Measurements from ENCODE around the gene RERE.

The RERE gene

DNA sequence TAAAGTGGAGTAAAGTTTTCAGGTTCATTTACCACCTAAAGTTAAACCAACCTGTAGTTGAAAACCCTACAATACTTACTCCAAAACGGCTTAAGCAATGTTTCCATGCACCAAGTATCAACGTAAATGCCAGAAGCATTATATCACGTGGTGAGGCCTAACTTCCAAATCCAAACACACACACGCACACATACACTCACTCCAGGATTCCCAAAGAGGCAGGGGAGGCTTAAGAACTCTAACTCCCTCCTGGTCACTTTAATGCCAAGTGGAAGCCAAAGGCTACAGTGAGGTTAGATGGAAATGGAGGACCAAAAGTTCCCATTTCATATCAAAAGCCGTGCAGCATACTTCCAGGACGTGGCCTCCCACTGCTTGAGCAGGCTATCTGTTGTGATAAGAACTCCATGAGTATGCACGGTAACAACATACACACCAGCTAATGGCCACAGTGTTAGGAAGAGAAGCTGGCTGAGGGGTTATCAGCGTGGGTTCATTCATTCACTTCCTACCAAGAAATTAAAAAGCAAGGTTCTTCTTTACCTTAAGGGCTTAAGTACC is 275.4 kb downstream of the RERE start:
- no peak for DNase-seq (ENCODE audit: low read depth)

DNA sequence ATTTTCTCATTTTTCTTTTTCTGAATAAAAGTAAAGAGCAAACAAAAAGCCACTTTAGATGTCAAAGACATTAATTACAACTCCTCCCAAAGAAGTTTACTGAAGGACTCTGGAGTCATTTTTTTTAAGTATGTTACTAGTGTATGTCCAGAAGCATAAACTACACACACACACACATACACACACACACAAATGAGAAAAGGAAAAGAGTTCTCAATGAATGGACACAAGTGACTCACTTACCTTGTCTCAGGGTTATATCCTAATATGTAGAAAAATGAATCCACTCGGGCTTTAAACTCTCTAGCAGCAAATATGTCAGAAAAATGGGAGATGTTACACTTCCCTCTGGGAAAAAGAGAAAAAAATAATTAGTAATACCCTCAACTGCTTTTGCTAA is 276.5 kb downstream of the RERE start:
- DNase-seq (ENCODE audit: low read depth): no peak

DNA sequence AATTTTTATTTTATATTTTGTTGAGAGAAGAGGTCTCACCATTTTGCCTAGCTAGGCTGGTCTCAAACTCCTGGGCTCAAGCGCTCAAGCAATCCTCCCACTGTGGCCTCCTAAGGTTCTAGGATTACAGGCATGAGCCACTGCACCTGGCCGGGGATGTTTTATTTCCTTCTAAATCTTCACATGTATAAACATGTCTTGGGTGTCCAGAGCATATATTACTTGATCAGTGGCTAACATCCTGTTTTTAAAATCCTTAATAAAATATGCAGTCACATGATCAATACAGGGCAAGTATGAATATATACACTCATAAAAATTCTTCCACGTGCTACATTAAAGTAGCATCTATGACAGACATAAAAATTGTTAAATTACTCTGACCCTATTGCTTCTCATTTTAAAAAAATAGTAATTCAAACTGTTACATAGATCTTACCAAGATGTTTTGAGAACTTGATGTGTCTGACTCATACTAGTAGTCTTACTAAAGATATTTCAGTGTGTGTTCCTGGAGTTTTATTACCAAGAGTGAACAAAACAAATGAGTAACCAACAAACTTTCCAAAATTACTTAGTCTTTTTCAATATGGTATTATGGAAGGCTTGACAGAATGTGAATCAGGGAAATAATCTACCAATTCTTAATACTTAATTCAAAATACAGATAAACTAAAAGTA is 277.0 kb downstream of the RERE start:
- DNase-seq (ENCODE audit: low read depth): peak; percentile 64

DNA sequence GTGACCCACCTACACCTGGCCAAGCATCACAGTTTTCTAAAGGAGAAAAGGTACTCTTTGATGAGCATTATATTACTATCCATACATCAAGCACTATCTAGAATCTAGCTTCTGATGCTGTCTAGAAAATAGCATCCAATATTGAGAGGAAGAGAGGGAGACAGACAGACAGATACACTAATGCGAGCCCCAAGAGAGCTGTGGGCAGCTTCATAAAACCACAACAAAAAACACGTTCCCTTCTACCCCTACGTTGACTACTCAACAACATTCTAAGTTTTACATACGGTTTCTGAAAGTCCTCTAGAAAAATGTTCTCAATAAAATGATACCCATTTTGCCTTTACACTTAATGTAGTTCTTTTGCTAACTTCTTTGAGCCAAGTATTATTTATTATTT is 277.8 kb downstream of the RERE start:
- DNase-seq (ENCODE audit: low read depth): no peak

DNA sequence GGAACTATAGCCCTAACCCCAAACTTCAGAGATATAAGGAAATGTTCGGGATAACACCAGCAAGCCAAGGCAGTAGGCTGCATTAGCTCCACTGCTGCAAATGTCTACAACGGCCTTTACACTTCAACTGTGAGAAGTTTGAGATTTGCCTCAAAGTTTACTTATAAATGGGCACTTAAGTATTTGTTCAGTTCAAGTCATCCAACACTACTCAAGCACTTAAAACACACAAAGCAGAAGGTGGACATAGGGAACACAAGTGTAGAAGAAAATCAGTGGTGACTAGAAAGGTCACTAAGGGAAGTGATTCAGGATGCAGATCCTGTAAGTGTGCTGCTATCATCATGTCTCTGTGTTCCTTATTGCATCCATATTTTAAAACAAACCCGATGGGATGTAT is 278.9 kb downstream of the RERE start:
- DNase-seq (ENCODE audit: low read depth): no peak

DNA sequence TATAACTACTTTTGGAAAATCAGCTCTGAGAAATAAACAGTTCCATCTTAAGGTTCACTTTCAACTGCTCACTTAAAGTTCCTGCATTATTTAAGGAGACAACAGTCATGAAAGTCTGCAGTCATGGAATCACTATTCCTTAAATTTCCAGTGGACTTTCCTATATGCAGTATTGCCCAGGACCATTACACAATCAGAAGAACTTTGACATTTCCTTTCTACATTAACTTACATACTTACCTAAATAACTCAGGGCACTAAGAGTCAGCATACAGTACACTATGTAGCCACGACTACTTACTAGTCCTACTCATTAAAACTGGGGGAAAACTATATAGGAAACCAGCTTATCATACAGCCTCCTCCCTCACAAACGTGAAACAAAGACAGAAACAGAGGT is 279.4 kb downstream of the RERE start:
- DNase-seq (ENCODE audit: low read depth): no peak

DNA sequence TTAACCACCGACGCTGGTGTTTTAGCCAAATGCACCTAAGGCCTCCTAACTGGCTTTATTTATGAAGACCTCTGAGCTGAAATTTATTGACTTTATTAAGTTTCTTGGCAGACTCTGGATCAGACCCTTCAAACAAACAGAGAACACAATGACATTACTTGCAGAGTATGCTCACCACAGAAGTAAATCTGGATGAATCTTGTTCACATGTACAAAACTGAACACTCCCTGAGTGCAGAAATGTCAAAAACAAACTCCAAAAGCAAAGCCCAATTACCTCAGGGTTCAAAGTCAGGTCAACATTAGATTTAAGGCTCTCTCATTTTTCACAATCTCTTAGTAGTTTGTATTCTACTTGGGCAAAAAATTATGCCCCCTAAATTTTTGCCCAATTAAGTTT is 280.9 kb downstream of the RERE start:
- no peak for DNase-seq (ENCODE audit: low read depth)

DNA sequence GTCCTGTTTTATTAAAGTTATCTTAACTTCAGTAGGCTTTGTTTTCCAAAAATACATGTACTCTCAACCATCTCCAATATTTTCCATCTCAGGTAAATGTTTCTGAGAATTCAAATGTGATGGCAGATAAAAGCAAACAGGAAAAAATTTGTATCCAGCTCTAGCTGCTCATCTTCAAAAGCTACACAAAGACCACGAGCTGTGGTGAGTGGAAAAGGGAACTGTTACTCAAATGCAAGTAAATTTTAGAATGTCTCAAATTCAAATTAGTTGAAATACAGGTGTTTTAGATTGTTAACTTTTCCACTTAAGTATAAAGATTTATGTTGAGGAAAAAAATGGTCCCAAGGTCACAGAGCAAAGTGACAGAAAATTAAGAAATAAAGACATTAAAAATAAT is 283.5 kb downstream of the RERE start:
- no peak for DNase-seq (ENCODE audit: low read depth)

DNA sequence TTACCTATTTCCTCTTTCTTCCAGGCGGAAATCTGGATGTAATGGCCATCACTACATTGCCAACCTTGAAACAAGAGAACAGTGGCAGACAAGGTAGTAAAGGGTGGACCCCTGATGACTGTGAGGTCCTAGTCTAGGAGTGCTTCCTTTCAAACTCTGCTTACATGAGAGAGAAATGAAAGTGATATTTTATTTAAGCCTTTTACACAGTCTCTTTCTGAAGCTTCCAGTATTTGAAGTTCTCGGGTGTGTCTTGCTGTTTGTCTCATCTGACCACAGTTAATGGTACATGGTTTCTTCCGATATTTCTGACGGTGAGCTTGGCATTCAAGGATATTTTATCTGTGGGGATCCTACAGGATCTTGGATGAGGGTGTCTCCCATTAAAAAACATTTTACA is 284.3 kb downstream of the RERE start:
- DNase-seq (ENCODE audit: low read depth): no peak

DNA sequence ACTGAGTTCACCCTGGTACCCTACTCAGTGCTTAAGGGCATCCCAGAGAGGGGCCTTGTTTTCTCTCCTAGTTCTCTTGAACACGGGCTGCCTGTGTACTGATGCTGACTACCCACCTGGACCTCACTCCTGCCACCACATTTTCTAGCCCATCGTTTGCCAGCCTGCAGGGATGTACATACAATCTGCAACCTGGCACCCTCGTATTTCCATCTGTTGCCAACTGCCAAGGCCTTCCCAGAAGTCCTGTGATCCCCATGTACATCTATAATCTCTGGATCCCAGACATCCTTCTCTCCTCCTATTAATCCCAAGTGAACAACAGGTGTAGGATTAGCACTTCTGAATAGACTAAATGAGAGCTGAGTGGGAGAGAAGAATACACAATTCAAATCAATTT is 287.5 kb downstream of the RERE start:
- no peak for DNase-seq (ENCODE audit: low read depth)

DNA sequence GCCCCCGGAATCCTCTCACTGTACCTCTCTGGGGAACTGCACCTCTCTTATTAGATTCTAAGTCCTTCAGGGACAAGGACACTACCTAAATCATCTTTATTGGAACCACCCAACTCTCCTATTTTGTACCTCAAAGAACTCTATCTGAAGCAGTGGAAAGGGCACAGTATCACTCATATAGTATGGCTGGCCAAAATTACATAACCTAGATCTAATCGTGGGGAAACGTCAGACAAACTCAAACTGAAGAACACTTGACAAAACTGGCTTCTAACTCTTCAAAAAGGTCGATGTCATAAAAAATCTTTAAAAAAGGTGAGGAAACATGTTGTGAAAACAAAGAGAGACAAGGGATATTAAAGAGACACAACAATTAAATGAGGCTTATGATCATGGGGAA is 289.5 kb downstream of the RERE start:
- no peak for DNase-seq (ENCODE audit: low read depth)

DNA sequence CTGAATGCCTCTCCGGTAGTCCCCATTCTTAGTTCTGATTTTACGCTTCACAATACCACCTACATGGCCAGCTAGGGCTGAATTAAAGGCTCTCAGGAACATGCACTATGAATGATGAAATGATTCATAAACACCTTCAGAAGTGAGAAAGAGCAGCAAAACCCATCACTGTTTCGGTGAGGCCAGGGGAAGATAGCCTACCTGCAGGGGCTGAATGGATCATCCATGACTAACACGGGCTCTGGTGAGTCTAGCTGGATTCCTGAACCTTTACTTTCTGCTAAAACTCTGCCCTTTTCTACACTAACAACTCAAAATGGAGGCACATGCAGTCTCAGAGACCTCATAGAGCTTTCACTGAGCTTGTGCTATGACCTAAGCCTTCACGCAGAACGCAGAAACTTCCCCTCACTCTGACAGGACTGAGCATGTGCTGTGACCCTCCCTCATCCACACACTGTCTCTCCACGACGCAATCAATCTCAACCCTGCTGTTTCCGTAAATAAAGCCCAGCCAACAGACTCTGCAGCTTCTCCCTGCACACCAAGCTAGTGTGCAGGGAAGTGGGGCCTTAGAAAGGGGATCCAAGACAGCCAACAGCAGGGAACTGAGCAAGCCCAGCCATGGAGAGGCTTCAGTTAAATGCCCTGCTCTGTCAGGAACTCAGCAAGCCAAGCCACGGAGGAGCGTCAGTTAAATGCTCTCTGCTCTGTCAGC is 291.7 kb downstream of the RERE start:
- DNase-seq (ENCODE audit: low read depth): peak; percentile 96

DNA sequence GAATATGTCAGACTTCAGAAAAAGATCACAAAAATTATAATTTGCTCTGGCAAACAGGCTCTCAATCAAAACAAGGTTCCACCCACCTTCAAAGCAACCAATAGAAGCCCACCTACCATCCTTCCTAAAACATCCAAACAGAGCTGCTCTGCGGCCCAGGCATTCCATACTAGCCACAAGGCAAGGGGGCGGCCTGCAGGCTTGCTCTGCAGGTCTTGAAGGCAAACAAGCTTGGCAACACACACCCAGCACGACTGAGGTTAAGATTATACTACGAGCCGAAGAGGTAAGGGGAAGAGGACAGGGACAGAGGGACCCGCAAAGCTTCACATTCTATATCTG is 292.3 kb downstream of the RERE start:
- peak; percentile 34 for DNase-seq (ENCODE audit: low read depth)

DNA sequence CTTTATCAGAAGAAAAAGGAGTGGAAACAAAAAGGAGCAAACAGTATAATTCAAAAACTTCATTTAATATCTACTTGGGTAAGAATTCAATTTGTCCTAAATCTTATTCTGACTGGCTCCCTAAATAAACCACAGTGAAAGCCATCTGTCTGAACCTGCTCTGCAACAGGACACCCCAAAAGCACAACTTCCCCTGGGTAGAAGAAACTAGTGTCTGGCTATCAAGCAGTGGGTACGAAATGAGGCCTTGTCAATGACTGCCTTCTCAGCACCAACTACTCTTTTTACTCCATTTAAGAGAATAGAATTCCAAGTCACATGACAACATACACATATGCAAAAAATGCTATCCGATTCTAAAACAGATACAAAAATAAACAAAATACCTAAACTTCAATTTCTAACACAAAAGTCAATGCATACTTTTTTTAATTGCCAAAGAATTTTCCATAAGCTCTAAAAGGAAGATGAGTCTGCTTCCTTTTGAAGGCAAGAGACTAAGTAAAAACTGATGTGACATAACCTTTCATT is 292.7 kb downstream of the RERE start:
- peak; percentile 15 for DNase-seq (ENCODE audit: low read depth)

DNA sequence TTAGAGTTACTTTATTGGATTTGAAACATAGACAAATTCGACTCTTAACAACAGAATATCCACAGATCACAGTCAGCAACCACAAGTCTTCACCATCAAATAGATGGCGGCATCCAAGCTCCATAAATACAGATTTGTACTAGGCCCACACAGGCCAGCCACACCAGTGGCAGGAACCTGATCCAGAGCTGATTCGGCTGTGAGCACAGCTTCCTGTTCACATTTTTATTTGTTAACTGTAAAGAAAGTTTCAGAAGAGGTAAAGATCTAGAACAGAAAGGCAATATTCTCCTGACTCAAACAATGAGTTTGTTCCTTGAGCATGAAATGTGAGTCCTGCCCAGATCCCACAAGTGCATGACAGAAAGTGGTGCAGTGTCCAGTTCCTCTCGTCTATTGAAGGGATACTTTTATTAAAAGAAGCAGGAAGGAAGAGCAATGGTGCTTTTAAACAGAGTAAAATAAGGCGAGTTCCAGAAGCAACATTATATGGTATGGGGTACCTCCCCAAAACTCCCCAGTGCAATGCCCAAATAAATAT is 293.7 kb downstream of the RERE start:
- DNase-seq (ENCODE audit: low read depth): no peak

DNA sequence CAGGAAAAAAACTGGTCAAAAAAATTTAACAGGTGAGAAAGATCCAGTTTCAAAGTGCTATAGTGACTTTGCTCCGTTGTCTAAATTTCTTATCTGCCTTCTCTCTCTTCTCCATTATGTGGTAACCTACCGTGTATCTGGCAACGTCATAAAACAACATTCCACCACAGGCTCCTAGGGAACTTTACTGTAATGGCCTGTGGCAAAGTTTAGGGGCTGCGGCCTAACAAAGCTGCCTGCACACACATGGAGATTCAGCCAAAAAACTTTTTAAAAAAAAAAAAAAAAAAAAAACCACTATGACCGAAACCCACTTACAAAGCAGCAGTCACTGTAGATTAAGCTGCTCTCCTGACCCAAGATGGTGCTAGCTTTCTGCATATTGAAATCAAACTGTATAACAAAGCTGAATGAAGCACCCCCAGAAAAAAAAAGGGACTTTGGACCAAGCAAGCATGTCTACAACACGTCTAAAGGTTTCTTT is 296.9 kb downstream of the RERE start:
- DNase-seq (ENCODE audit: low read depth): no peak

DNA sequence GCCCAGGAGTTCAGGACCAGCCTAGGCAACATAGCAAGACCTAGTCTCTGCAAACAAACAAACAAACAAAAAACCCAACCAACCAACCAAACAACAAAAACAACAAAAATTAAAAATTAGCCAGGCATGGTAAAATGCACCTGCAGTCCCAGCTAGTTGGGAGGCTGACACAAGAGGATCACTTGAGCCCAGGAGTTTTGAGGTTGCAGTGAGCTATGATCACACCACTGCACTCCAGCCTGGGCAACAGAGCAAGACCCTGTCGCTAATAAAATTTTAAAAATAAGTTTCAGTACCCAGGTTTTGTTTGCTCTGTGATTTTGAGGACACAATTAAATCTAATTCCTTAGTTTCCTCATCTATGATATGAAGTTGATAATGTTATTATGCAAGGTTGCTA is 298.3 kb downstream of the RERE start:
- no peak for DNase-seq (ENCODE audit: low read depth)

DNA sequence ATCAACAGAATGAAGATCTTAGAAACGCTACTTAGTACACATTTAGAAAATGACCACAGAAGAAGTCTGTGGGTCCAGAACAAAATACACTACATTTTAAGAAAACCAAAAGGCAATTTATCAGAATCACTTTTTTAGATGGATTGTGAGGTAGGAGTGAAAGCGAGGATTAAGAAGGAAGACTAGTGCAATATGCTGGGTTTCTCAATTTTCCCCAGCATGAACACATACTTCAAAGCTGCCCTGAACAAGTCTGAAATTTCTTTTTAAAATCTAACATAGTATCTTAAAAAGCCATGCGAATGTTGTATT is 299.0 kb downstream of the RERE start:
- DNase-seq (ENCODE audit: low read depth): no peak

DNA sequence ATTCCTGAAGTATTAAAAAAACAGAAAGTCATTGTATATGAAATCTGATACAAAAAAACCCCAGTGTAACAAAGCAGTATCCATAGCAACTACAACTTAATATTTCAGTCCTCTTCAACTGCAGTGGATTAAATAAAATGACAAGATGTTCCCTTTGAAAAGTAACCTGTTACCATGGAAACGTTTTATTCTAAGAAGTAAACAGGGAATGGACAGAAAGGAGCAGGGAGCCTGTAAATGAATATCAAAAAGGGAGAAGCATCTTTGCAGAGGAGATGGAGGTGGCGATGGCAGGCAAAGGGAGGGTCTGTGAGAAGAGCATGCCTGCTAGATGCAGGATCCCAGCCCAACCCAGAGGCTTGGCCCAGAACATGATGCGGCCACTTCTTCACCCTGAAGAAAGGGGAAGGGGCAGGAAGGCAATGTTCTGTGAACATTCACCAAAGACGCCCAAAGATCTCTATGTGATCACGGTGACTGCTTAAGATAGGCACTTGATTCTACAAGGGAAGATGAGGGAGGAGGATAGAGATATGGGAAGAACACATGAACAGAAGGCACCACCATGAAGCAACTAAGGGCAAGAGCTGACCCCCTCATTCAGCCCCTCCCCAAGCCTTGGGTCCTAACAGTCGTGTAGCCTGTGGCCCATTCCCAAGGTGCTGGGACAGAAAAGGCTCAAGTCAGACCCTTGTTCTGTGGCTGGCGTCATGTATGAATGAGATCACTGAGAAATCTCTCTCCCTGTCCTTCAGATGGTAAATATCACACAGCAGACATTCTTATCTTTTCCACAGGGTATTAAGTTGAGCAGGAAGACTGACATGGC is 299.6 kb downstream of the RERE start:
- peak; percentile 83 for DNase-seq (ENCODE audit: low read depth)

DNA sequence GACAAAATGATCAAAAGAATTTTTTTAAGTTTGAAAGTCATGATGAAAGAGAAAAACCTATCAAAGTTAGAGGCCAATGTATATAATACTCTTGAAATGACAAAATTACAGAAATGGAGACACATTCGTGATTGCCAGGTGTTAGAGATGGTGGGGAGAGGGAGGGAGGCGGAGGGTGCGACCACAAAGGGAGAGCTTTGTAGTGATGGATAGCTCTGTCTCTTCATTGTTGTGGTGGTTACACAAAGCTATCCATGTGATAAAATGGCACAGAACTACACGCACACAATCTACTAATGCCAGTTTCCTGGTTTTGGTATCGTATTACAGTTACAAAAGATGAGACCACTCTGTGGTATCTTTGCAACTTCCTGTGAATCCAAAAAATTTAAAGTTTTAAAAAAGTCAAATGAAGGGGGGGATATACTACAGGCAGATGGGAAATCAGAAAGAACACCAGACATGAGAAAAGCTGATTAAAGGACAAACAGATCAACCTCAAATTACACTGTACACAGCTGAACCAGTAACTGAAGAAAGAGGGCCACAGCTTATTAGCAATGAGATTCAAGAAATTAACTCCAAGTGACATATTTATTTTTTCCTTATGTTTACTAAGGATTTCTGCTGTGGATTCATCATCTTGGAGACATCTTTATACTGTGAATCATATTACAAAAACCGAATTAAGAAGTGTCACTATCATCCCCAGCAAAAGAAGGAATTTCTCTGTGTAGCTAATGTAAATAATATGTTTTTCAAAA is 300.5 kb downstream of the RERE start:
- DNase-seq (ENCODE audit: low read depth): peak; percentile 80

DNA sequence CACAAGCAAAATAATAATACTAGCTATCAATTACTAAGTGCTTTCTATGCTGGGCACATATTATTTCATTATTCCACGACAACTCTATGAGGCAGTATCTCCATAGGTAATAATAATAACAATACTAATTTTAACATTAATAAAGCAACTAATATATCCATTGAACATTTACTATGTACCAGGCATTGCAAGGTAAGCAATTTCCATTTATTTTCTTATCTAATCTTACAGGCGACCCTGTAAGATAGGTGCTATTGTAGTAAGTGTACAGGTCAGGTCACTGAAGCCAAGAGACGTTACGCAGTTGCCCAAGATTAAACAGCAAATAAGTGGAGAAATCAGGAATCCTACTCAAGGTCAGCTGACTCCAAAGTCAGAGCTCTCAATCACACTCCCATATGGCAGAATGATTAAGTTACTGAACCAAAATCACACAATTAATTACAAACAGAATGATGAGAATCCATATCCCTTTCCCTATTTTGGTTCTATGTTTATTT is 301.1 kb downstream of the RERE start:
- no peak for DNase-seq (ENCODE audit: low read depth)
